ENCODE data around the gene OTULIN. TPM values are rescaled to one million over a fixed set of nuclear protein-coding genes. Genes with fewer than 3 reads are reported as not detected.

OTULIN gene
- total and polyA plus RNA-seq, 7 donors: 6.6 to 37.9 (median 13.2) TPM

GRCh38 chr5:14739981-14740380, 75.5 kb downstream of the OTULIN start:
- Histone ChIP-seq H3K9me3 (no peaks in the 10 kb centered on the region), H3K36me3 (peaks cover 0 to 27% (median 4%) of the 10 kb centered on the region in 4 donors), H3K4me3 (no peak overlapping the region), H3K27me3 (no peaks in the 10 kb centered on the region), H3K4me1 (peaks cover 0 to 15% (median 4%) of the 10 kb centered on the region in 4 donors), H3K27ac (no peak overlapping the region)
- intact Hi-C loops (cut with DNase I): no loop called here
- WGBS, 2 donors: 94 to 96% methylated on average over 5 of the region's 5 CpGs
- TF ChIP-seq, protein P1, sequence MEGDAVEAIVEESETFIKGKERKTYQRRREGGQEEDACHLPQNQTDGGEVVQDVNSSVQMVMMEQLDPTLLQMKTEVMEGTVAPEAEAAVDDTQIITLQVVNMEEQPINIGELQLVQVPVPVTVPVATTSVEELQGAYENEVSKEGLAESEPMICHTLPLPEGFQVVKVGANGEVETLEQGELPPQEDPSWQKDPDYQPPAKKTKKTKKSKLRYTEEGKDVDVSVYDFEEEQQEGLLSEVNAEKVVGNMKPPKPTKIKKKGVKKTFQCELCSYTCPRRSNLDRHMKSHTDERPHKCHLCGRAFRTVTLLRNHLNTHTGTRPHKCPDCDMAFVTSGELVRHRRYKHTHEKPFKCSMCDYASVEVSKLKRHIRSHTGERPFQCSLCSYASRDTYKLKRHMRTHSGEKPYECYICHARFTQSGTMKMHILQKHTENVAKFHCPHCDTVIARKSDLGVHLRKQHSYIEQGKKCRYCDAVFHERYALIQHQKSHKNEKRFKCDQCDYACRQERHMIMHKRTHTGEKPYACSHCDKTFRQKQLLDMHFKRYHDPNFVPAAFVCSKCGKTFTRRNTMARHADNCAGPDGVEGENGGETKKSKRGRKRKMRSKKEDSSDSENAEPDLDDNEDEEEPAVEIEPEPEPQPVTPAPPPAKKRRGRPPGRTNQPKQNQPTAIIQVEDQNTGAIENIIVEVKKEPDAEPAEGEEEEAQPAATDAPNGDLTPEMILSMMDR (IDR thresholded peaks at IDR 0.05): no peak
- TF ChIP-seq POLR2A (IDR thresholded peaks at IDR 0.05) (no peak), EP300 (IDR thresholded peaks at IDR 0.05) (no peak), POLR2AphosphoS5 (IDR thresholded peaks at IDR 0.05) (no peak)
- DNase-seq: no peak

- WGBS, 2 donors: 95% methylated on average over 13 of the region's 13 CpGs
- no peak for DNase-seq
- H3K9me3 ChIP-seq: no peaks in the 10 kb centered on the region
- H3K27ac ChIP-seq: no peak overlapping the region
- H3K36me3 ChIP-seq: peaks cover 0 to 39% (median 4%) of the 10 kb centered on the region in 4 donors
- intact Hi-C loops (cut with DNase I): no loop called here
- H3K27me3 ChIP-seq: no peaks in the 10 kb centered on the region
- TF ChIP-seq POLR2A (IDR thresholded peaks at IDR 0.05) (no peak), POLR2AphosphoS5 (IDR thresholded peaks at IDR 0.05) (no peak), EP300 (IDR thresholded peaks at IDR 0.05) (no peak)
- TF ChIP-seq, protein P1 (IDR thresholded peaks at IDR 0.05): no peak
- H3K4me1 ChIP-seq: peaks cover 0 to 15% (median 4%) of the 10 kb centered on the region in 4 donors
- H3K4me3 ChIP-seq: no peak overlapping the region
Observed at GRCh38 chr5:14741131-14741530, 76.6 kb downstream of the OTULIN start.

- no peaks in the 10 kb centered on the region for H3K9me3 ChIP-seq
- intact Hi-C loops (cut with DNase I): no loop called here
- DNase-seq: no peak
- no peaks in the 10 kb centered on the region for H3K27me3 ChIP-seq
- no peak overlapping the region for H3K27ac ChIP-seq
- peaks cover 0 to 15% (median 4%) of the 10 kb centered on the region in 4 donors for H3K4me1 ChIP-seq
- H3K4me3 ChIP-seq: no peak overlapping the region
- no peak for TF ChIP-seq POLR2AphosphoS5 (IDR thresholded peaks at IDR 0.05)
- TF ChIP-seq, protein P1 (IDR thresholded peaks at IDR 0.05): no peak
- TF ChIP-seq POLR2A (IDR thresholded peaks at IDR 0.05): no peak
- no peak for TF ChIP-seq EP300 (IDR thresholded peaks at IDR 0.05)
- WGBS, 2 donors: 83 to 96% methylated on average over 11 of the region's 11 CpGs
- peaks cover 0 to 41% (median 4%) of the 10 kb centered on the region in 4 donors for H3K36me3 ChIP-seq
Observed at GRCh38 chr5:14741801-14742440, 77.4 kb downstream of the OTULIN start.

DNA sequence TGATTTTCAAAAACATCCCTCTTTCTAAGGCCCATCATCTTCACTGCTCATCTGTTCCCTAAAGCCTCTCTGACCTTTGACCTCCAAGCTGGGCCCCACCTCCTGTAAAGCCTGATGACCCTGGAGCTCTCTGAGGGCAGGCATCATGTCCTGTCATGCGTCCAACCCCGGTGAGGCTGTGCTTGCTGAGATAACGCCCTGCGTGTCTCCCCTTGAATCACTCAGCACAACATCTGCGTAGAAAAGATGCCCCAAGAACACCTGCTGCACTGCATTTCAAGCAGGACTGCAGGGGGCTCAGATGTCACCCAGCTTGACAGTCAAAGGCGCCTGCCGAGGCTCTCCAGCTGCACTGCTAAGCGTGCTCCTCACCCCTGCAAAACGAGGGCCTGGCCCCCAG, 78.0 kb downstream of the OTULIN start:
- Histone ChIP-seq H3K4me1 (peaks cover 0 to 15% (median 4%) of the 10 kb centered on the region in 4 donors), H3K27me3 (no peaks in the 10 kb centered on the region), H3K27ac (no peak overlapping the region), H3K4me3 (no peak overlapping the region), H3K36me3 (peaks cover 0 to 41% (median 4%) of the 10 kb centered on the region in 4 donors), H3K9me3 (no peaks in the 10 kb centered on the region)
- no peak for DNase-seq
- 74 to 87% methylated on average over 9 of the region's 9 CpGs for WGBS, 2 donors
- TF ChIP-seq POLR2A (IDR thresholded peaks at IDR 0.05): no peak
- no peak for TF ChIP-seq POLR2AphosphoS5 (IDR thresholded peaks at IDR 0.05)
- TF ChIP-seq EP300 (IDR thresholded peaks at IDR 0.05): no peak
- TF ChIP-seq, protein P1 (IDR thresholded peaks at IDR 0.05): no peak
- intact Hi-C loops (cut with DNase I): no loop called here

Data from sigmoid colon (tissue), 7 donors.